HepG2 (cell line): Measurements from ENCODE around the gene SYTL5. TPM values are rescaled to one million over a fixed set of nuclear protein-coding genes. Genes with fewer than 3 reads are reported as not detected.

Experiments
- ATAC-seq: fragments of 200-7000 bp; cut with Tn5 transposase; 3 replicates; pipeline ENCODE4 v1.9.1; 2020; ENCODE audit warnings: mild to moderate bottlenecking, moderate library complexity
- BruUV-seq: library from RNA; stranded (reverse); fragments of 400-500 nt; replicated peaks from 2 replicates; lab custom pipeline; 2021; lab: Mats Ljungman, UMichigan
- CTCF ChIA-PET: fragments of 300-600 bp; formaldehyde crosslinking; extraction: SDS; loops from one replicate; lab custom pipeline; 2021; ENCODE audit warnings: low total read pairs, inconsistent platforms, low intra/inter-chr PET ratio; lab: Yijun Ruan, JAX
- POLR2A ChIA-PET: fragments of 350-600 bp; sonication (Branson Sonifier 250); formaldehyde crosslinking; loops from one replicate; lab custom pipeline; 2020; ENCODE audit warnings: antibody characterized with exemption, inconsistent platforms; lab: Yijun Ruan, JAX
- DNase-seq: peaks from one replicate; pipeline ENCODE4 v3.0.0-alpha.2; 2015; ENCODE audit warnings: low spot score
- FAIRE-seq: peaks from 3 replicates; lab custom pipeline; 2011; peaks lifted over from hg19 to GRCh38; lab: Jason Lieb, UNC
- H2AFZ ChIP-seq: one replicate; pipeline ENCODE4 v1.6.1; 2011; ENCODE audit warnings: low read length, inconsistent platforms
- H3K27ac ChIP-seq: fragments of 300-600 bp; 3 replicates; pipeline ENCODE4 v1.8.0; 2011; ENCODE audit warnings: mixed run types, mild to moderate bottlenecking, mixed read lengths, low read length, inconsistent platforms; ENCODE audit not compliant: insufficient read depth; ENCODE audit errors: extremely low read length
- H3K27me3 ChIP-seq, 2 experiments: fragments of 200-600 bp in 1 of 2; 2 replicates in 1 of 2; 3 replicates in 1 of 2; pipeline versions ENCODE4 v1.6.0 to v1.8.0; 2011; ENCODE audit warnings: low read length in 2 of 2, mild to moderate bottlenecking in 2 of 2, moderate library complexity in 2 of 2, inconsistent platforms in 1 of 2; ENCODE audit not compliant: insufficient read depth in 2 of 2, control insufficient read depth in 1 of 2
- H3K36me3 ChIP-seq, 2 experiments: fragments of 200-600 bp in 1 of 2; replicated peaks in 1 of 2; 2 replicates in 1 of 2; 3 replicates in 1 of 2; pipeline versions ENCODE4 v1.5.1 to v1.8.0; 2011; ENCODE audit warnings: low read length in 2 of 2, inconsistent platforms in 1 of 2; ENCODE audit not compliant: insufficient read depth in 2 of 2, control insufficient read depth in 1 of 2
- H3K4me1 ChIP-seq: 2 replicates; pipeline ENCODE4 v1.5.1; 2012; ENCODE audit warnings: low read length, inconsistent platforms; ENCODE audit not compliant: insufficient read depth
- H3K4me2 ChIP-seq: 2 replicates; pipeline ENCODE4 v1.6.0; 2011; ENCODE audit warnings: low read depth, low read length, inconsistent platforms
- H3K4me3 ChIP-seq, 3 experiments: fragments of 200-600 bp in 1 of 3; sonication (generic), shearing (Covaris generic) in 1 of 3; replicated peaks in 1 of 3; 2 replicates each; pipeline ENCODE4 v1.5.1; 2011 to 2016; ENCODE audit warnings: low read length in 3 of 3, inconsistent platforms in 2 of 3, low read depth in 2 of 3, mild to moderate bottlenecking in 2 of 3, control low read depth in 1 of 3, mixed read lengths in 1 of 3; ENCODE audit not compliant: insufficient read depth in 1 of 3
- H3K79me2 ChIP-seq: one replicate; pipeline ENCODE4 v1.6.1; 2011; ENCODE audit warnings: low read length, inconsistent platforms; ENCODE audit not compliant: insufficient read depth
- H3K9ac ChIP-seq: 2 replicates; pipeline ENCODE4 v1.6.0; 2011; ENCODE audit warnings: mild to moderate bottlenecking, low read depth, low read length, inconsistent platforms; ENCODE audit not compliant: insufficient read depth
- H3K9me3 ChIP-seq: 2 replicates; pipeline ENCODE4 v1.5.1; 2012; ENCODE audit warnings: mild to moderate bottlenecking, low read length
- H4K20me1 ChIP-seq: 2 replicates; pipeline ENCODE4 v1.6.0; 2011; ENCODE audit warnings: inconsistent platforms, mild to moderate bottlenecking, low read length, moderate library complexity; ENCODE audit not compliant: insufficient read depth
- ATAD3A ChIP-seq: sonication (generic); formaldehyde crosslinking; IDR thresholded peaks from 2 replicates; pipeline ENCODE4 v1.4.0; 2020; ENCODE audit warnings: missing genetic modification reagents
- CREB1 ChIP-seq, 2 experiments: fragments of 450-650 bp in 1 of 2; IDR thresholded peaks; 2 replicates each; pipeline ENCODE4 v1.6.1; 2016 to 2017; ENCODE audit warnings: control low read depth in 1 of 2, mild to moderate bottlenecking in 1 of 2, missing compliant biosample characterization in 1 of 2, missing genetic modification characterization in 1 of 2
- GATA4 ChIP-seq: sonication (generic); IDR thresholded peaks from 2 replicates; pipeline ENCODE4 v1.6.1; 2016; ENCODE audit warnings: antibody characterized with exemption, low read depth, borderline replicate concordance
- KLF6 ChIP-seq: IDR thresholded peaks from 2 replicates; pipeline ENCODE4 v1.8.0; 2016; ENCODE audit warnings: missing biosample characterization, missing genetic modification reagents
- MTA1 ChIP-seq: sonication (generic); formaldehyde crosslinking; IDR thresholded peaks from 2 replicates; pipeline ENCODE4 v1.4.0; 2020; ENCODE audit warnings: missing genetic modification reagents, mild to moderate bottlenecking, borderline replicate concordance
- NFIC ChIP-seq: IDR thresholded peaks from 2 replicates; pipeline ENCODE4 v1.6.1; 2012; ENCODE audit warnings: mild to moderate bottlenecking, low read length, inconsistent platforms
- PCBP2 ChIP-seq: fragments of 200-400 bp; formaldehyde crosslinking; optimal IDR thresholded peaks from 2 replicates; pipeline ENCODE3; 2018; ENCODE audit warnings: low read length, low read depth; ENCODE audit not compliant: poor library complexity, severe bottlenecking
- RCOR2 ChIP-seq: IDR thresholded peaks from 2 replicates; pipeline ENCODE4 v1.6.1; 2016; ENCODE audit warnings: missing biosample characterization, missing genetic modification reagents
- SOX13 ChIP-seq, 3 experiments: fragments of 450-650 bp in 1 of 3; sonication (generic) in 1 of 3; formaldehyde crosslinking in 1 of 3; IDR thresholded peaks in 2 of 3; conservative IDR thresholded peaks in 1 of 3; 2 replicates each; pipeline versions ENCODE4 v1.5.0 to v1.6.1; 2016 to 2020; ENCODE audit warnings: antibody characterized with exemption in 1 of 3, mild to moderate bottlenecking in 1 of 3, missing compliant biosample characterization in 1 of 3, missing genetic modification reagents in 1 of 3, moderate library complexity in 1 of 3
- XBP1 ChIP-seq: sonication (generic); formaldehyde crosslinking; IDR thresholded peaks from 2 replicates; pipeline ENCODE4 v1.5.0; 2020; ENCODE audit warnings: missing genetic modification reagents
- ZKSCAN5 ChIP-seq: sonication (generic); formaldehyde crosslinking; IDR thresholded peaks from 2 replicates; pipeline ENCODE4 v1.5.1; 2020; ENCODE audit warnings: mild to moderate bottlenecking, missing genetic modification reagents
- ZNF441 ChIP-seq: sonication (generic); formaldehyde crosslinking; IDR thresholded peaks from 2 replicates; pipeline ENCODE4 v1.7.0; 2021; ENCODE audit warnings: missing genetic modification reagents, borderline replicate concordance
- WGBS: methylation state at CpG from one replicate; pipeline ENCODE4 v1.1.6; 2017; ENCODE audit warnings: low lambda C conversion rate; 5-methylcytosine and 5-hydroxymethylcytosine counted together
- in situ Hi-C: cut with HindIII; loops from 2 replicates; pipeline ENCODE4 v1.10.0; 2017; ENCODE audit warnings: low pct_unique_long_range_greater_than_20kb; ENCODE audit not compliant: extremely low pct_ligation_motif_present
- intact Hi-C: fragments of 100-400 bp; cut with micrococcal nuclease; formaldehyde crosslinking; loops from one replicate; pipeline ENCODE4 v1.10.0; 2022; ENCODE audit not compliant: unreplicated experiment
- polyA plus RNA-seq, 8 experiments: library from polyadenylated mRNA; depleted of rRNA in 3 of 8; stranded (reverse) in 7 of 8; unstranded in 1 of 8; fragments of >200 nt; fragmentation: Illumina TruSeq in 4 of 8; extraction: Trizol in 4 of 8; gene quantifications; 2 replicates each; pipeline versions ENCODE4 v1.2.1 to v1.2.3, GENCODE V29; 2011 to 2016; ENCODE audit warnings: low read depth in 4 of 8, missing spikeins in 1 of 8, mixed read lengths in 1 of 8; ENCODE audit not compliant: insufficient read depth in 1 of 8
- total RNA-seq, 5 experiments: library from RNA; depleted of rRNA; stranded (reverse); fragments of >200 nt; fragmentation: Illumina TruSeq; extraction: Trizol; gene quantifications; 2 replicates each; pipeline ENCODE4 v1.2.3, GENCODE V29; 2016; ENCODE audit warnings: low read depth in 1 of 5
- TF ChIP-seq, protein P1 (sequence below): sonication (generic); formaldehyde crosslinking; IDR thresholded peaks from 2 replicates; pipeline ENCODE4 v1.5.1; 2020; ENCODE audit warnings: mild to moderate bottlenecking, moderate library complexity, missing genetic modification reagents
- TF ChIP-seq, protein P2 (sequence below): sonication (generic); formaldehyde crosslinking; IDR thresholded peaks from 2 replicates; pipeline ENCODE4 v1.4.0; 2020; ENCODE audit warnings: missing genetic modification reagents, borderline replicate concordance

SYTL5 gene
- total and polyA plus RNA-seq, 2 of the 13 experiments (the other 11 are each of a cell fraction or from before 2014, with no cell fraction given), result not detected

DNA sequence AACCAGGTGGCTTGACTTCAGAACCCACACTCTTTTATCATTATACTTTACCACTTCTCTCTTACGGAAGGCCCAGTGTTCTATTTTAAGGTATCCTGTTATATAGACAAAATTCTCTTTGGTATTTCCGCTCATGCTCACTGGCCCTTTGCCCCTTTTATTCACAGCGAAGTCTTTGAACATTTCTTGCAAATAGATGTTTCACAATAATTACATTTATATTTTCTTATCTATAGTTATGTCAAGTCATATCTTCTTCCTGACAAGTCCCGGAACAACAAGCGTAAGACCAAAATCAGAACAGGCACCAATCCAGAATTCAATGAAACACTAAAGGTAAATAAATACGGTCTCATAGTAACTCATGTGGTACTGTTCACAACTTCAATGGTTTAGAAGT, 102.0 kb downstream of the SYTL5 start:
- 77% methylated on average over 6 of the region's 6 CpGs for WGBS

More for the DNA sequence above, 102.0 kb downstream of the SYTL5 start:
- no peak overlapping the region for H3K9ac ChIP-seq
- ChIA-PET CTCF (no interaction called here), POLR2A (no interaction called here)
- ATAC-seq (no peak), FAIRE-seq (no peak), DNase-seq (no peak)
- BruUV-seq, result no TSS peak
- H3K4me1 ChIP-seq, result peaks cover 10% of the 10 kb centered on the region; the same call in 1 of the 2 replicates
- in situ Hi-C loops, result no loop called here
- H3K4me3 ChIP-seq, result no peak overlapping the region
- no peaks in the 10 kb centered on the region for H3K79me2 ChIP-seq
- no peaks in the 10 kb centered on the region for H3K27me3 ChIP-seq
- no peaks in the 10 kb centered on the region for H3K36me3 ChIP-seq
- H2AFZ ChIP-seq, result no peak overlapping the region
- no peak overlapping the region for H3K27ac ChIP-seq
- H4K20me1 ChIP-seq, result no peaks in the 10 kb centered on the region
- TF ChIP-seq ATAD3A (CRISPR knock-in tag) (no peak), RCOR2 (no peak), MTA1 (CRISPR knock-in tag) (no peak), CREB1 (IDR thresholded peaks at IDR 0.05) (no peak), CREB1 (CRISPR knock-in tag; IDR thresholded peaks at IDR 0.05) (no peak), PCBP2 (no peak), NFIC (no peak), ZKSCAN5 (CRISPR knock-in tag) (no peak), GATA4 (no peak), XBP1 (CRISPR knock-in tag) (no peak), ZNF441 (CRISPR knock-in tag) (no peak), SOX13 (IDR thresholded peaks at IDR 0.05) (no peak), SOX13 (CRISPR knock-in tag; conservative IDR thresholded peaks at IDR 0.05 in 1 of 2, IDR thresholded peaks at IDR 0.05 in 1 of 2) (no peak), KLF6 (CRISPR knock-in tag) (no peak)
- TF ChIP-seq, protein P1, sequence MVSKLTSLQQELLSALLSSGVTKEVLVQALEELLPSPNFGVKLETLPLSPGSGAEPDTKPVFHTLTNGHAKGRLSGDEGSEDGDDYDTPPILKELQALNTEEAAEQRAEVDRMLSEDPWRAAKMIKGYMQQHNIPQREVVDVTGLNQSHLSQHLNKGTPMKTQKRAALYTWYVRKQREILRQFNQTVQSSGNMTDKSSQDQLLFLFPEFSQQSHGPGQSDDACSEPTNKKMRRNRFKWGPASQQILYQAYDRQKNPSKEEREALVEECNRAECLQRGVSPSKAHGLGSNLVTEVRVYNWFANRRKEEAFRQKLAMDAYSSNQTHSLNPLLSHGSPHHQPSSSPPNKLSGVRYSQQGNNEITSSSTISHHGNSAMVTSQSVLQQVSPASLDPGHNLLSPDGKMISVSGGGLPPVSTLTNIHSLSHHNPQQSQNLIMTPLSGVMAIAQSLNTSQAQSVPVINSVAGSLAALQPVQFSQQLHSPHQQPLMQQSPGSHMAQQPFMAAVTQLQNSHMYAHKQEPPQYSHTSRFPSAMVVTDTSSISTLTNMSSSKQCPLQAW, result no peak
- TF ChIP-seq, protein P2, sequence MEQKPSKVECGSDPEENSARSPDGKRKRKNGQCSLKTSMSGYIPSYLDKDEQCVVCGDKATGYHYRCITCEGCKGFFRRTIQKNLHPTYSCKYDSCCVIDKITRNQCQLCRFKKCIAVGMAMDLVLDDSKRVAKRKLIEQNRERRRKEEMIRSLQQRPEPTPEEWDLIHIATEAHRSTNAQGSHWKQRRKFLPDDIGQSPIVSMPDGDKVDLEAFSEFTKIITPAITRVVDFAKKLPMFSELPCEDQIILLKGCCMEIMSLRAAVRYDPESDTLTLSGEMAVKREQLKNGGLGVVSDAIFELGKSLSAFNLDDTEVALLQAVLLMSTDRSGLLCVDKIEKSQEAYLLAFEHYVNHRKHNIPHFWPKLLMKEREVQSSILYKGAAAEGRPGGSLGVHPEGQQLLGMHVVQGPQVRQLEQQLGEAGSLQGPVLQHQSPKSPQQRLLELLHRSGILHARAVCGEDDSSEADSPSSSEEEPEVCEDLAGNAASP (CRISPR knock-in tag), result no peak
- no peak overlapping the region for H3K4me2 ChIP-seq
- intact Hi-C loops, result no loop called here
- H3K9me3 ChIP-seq, result no peaks in the 10 kb centered on the region
